ENCODE data around the gene NSA2. TPM values are rescaled to one million over a fixed set of nuclear protein-coding genes. Genes with fewer than 3 reads are reported as not detected.

Gene NSA2
- total and polyA plus RNA-seq, 2 of the 13 experiments (the other 11 are each of a cell fraction or from before 2014, with no cell fraction given): 33.0 to 101 TPM

DNA sequence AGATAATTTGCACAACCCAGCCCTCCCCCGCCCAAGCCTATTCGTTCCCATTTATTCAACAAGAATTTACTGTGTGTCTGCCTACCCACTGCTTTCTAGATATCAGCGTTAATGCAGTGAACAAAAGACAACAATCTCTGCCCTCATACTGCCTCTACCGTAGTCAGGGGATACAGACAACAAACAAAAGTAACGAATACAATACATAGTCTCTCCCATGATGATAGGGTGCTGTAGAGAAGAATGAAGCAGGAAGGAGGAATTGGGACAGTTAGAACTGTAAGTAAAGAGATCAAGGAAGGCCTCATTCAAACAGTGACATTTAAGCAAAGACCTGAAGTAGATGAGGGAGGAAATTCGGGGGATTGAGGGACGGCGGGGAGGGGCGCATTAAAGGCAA is 1.8 kb upstream of the NSA2 start:
- DNase-seq (ENCODE audit: low spot score): peak; percentile 48

DNA sequence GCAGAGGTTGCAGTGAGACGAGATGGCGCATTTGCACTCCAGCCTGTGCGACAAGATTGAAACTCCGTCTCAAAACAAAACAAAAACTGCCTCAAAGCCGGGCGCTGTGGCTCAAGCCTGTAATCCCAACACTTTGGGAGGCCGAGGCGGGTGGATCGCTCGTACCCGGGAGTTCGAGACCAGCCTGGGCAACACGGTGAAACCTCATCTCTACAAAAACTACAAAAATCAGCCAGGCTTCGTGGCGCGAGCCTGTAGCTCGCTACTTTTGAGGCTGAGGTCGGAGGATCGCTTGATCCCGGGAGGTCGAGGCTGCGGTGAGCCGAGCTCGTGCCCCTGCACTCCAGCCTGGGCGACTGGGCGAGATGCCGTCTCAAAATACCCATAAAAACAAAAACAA is 1.1 kb upstream of the NSA2 start:
- FAIRE-seq (no peak), ATAC-seq (no peak), DNase-seq (ENCODE audit: low spot score) (no peak)
- peaks cover 27% of the 10 kb centered on the region for H3K4me1 ChIP-seq (ENCODE audit: insufficient read depth, low read length)
- peaks cover 49% of the 10 kb centered on the region for H3K79me2 ChIP-seq (ENCODE audit: insufficient read depth, low read length)
- intact Hi-C loops (cut with micrococcal nuclease; ENCODE audit: unreplicated experiment): loop anchor here (5.0 kb wide), 1 partner anchor 151 kb away; no protein-coding TSS in a partner anchor
- no peaks in the 10 kb centered on the region for H4K20me1 ChIP-seq (ENCODE audit: insufficient read depth, low read length)
- no peak overlapping the region for H2AFZ ChIP-seq (ENCODE audit: low read length)
- peak overlapping the region; percentile 89 for H3K4me2 ChIP-seq (ENCODE audit: low read depth, low read length)
- peaks cover 0 to 39% of the 10 kb centered on the region in 2 experiments; a peak in 3 of 5 replicates for H3K36me3 ChIP-seq (replicated peaks in 1 of 2; ENCODE audit: control insufficient read depth in 1 of 2, insufficient read depth in 2 of 2, low read length in 2 of 2)
- WGBS (ENCODE audit: low lambda C conversion rate): 64% methylated on average over 26 of the region's 27 CpGs
- BruUV-seq (replicated peaks): no TSS peak
- H3K9me3 ChIP-seq (ENCODE audit: low read length): no peaks in the 10 kb centered on the region
- H3K27ac ChIP-seq (ENCODE audit: extremely low read length, insufficient read depth, low read length): peak overlapping the region; percentile 64
- H3K27me3 ChIP-seq (ENCODE audit: control insufficient read depth in 1 of 2, insufficient read depth in 2 of 2, low read length in 2 of 2): no peaks in the 10 kb centered on the region; a peak in 1 of 5 replicates
- in situ Hi-C loops (cut with HindIII; ENCODE audit: extremely low pct_ligation_motif_present, low pct_unique_long_range_greater_than_20kb): loop anchor here (5.0 kb wide), 1 partner anchor 151 kb away; no protein-coding TSS in a partner anchor
- H3K9ac ChIP-seq (ENCODE audit: insufficient read depth, low read depth, low read length): peak overlapping the region; percentile 83
- POLR2A ChIA-PET: interaction anchor here (1.5 kb wide), 1 partner anchor 110 kb away, joined by 3 read pairs; no protein-coding TSS in a partner anchor
- H3K4me3 ChIP-seq (replicated peaks in 1 of 3; ENCODE audit: insufficient read depth in 1 of 3, low read depth in 2 of 3, low read length in 3 of 3): peak overlapping the region; percentile 87 to 94 (median 93)
- CTCF ChIA-PET (ENCODE audit: low intra/inter-chr PET ratio, low total read pairs): interaction anchor here (4.0 kb wide), 1 partner anchor 153 kb away, joined by 14 read pairs; no protein-coding TSS in a partner anchor
- TF ChIP-seq ZNF251 (CRISPR knock-in tag; IDR thresholded peaks at IDR 0.05) (no peak), ZNF652 (CRISPR knock-in tag; IDR thresholded peaks at IDR 0.05; ENCODE audit: borderline replicate concordance, low read depth) (no peak), HIVEP1 (CRISPR knock-in tag; IDR thresholded peaks at IDR 0.05) (no peak)
- TF ChIP-seq, protein P1, sequence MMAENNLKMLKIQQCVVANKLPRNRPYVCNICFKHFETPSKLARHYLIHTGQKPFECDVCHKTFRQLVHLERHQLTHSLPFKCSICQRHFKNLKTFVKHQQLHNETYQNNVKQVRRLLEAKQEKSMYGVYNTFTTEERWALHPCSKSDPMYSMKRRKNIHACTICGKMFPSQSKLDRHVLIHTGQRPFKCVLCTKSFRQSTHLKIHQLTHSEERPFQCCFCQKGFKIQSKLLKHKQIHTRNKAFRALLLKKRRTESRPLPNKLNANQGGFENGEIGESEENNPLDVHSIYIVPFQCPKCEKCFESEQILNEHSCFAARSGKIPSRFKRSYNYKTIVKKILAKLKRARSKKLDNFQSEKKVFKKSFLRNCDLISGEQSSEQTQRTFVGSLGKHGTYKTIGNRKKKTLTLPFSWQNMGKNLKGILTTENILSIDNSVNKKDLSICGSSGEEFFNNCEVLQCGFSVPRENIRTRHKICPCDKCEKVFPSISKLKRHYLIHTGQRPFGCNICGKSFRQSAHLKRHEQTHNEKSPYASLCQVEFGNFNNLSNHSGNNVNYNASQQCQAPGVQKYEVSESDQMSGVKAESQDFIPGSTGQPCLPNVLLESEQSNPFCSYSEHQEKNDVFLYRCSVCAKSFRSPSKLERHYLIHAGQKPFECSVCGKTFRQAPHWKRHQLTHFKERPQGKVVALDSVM (CRISPR knock-in tag; IDR thresholded peaks at IDR 0.05): 0 out of 2 replicates have a peak, but pooled peaks have one; percentile 13
- TF ChIP-seq, protein P2, sequence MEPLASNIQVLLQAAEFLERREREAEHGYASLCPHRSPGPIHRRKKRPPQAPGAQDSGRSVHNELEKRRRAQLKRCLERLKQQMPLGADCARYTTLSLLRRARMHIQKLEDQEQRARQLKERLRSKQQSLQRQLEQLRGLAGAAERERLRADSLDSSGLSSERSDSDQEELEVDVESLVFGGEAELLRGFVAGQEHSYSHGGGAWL (CRISPR knock-in tag; IDR thresholded peaks at IDR 0.05): no peak

More for the DNA sequence above, 1.8 kb upstream of the NSA2 start:
- Histone ChIP-seq H3K4me1 (ENCODE audit: insufficient read depth, low read length) (peaks cover 27% of the 10 kb centered on the region), H3K27ac (ENCODE audit: extremely low read length, insufficient read depth, low read length) (peak overlapping the region; percentile 64), H3K27me3 (ENCODE audit: control insufficient read depth in 1 of 2, insufficient read depth in 2 of 2, low read length in 2 of 2) (no peaks in the 10 kb centered on the region; a peak in 1 of 5 replicates), H3K79me2 (ENCODE audit: insufficient read depth, low read length) (peaks cover 49% of the 10 kb centered on the region), H3K36me3 (replicated peaks in 1 of 2; ENCODE audit: control insufficient read depth in 1 of 2, insufficient read depth in 2 of 2, low read length in 2 of 2) (peaks cover 3 to 33% of the 10 kb centered on the region in 2 experiments; a peak in 4 of 5 replicates), H2AFZ (ENCODE audit: low read length) (no peak overlapping the region), H3K9ac (ENCODE audit: insufficient read depth, low read depth, low read length) (peak overlapping the region; percentile 83), H3K9me3 (ENCODE audit: low read length) (no peaks in the 10 kb centered on the region), H4K20me1 (ENCODE audit: insufficient read depth, low read length) (no peaks in the 10 kb centered on the region), H3K4me2 (ENCODE audit: low read depth, low read length) (peak overlapping the region; percentile 89), H3K4me3 (replicated peaks in 1 of 3; ENCODE audit: insufficient read depth in 1 of 3, low read depth in 2 of 3, low read length in 3 of 3) (peak overlapping the region in 1 of 3 experiments; percentile 16; a peak in 1 of 6 replicates)
- CTCF ChIA-PET (ENCODE audit: low intra/inter-chr PET ratio, low total read pairs): interaction anchor here (4.0 kb wide), 1 partner anchor 154 kb away, joined by 14 read pairs; no protein-coding TSS in a partner anchor
- POLR2A ChIA-PET: no interaction called here
- in situ Hi-C loops (cut with HindIII; ENCODE audit: extremely low pct_ligation_motif_present, low pct_unique_long_range_greater_than_20kb) (loop anchor here (5.0 kb wide), 1 partner anchor 152 kb away; no protein-coding TSS in a partner anchor), intact Hi-C loops (cut with micrococcal nuclease; ENCODE audit: unreplicated experiment) (loop anchor here (5.0 kb wide), 1 partner anchor 152 kb away; no protein-coding TSS in a partner anchor)
- FAIRE-seq (no peak), ATAC-seq (peak; percentile 6)
- 76% methylated on average over 9 of the region's 9 CpGs for WGBS (ENCODE audit: low lambda C conversion rate)
- TF ChIP-seq NFIB (CRISPR knock-in tag; IDR thresholded peaks at IDR 0.05; ENCODE audit: borderline replicate concordance): no peak
- TF ChIP-seq ZMYM2 (CRISPR knock-in tag; IDR thresholded peaks at IDR 0.05): no peak
- no peak for TF ChIP-seq RBM39 (IDR thresholded peaks at IDR 0.05; ENCODE audit: low read depth, low read length, poor library complexity, severe bottlenecking)
- TF ChIP-seq, protein P3, sequence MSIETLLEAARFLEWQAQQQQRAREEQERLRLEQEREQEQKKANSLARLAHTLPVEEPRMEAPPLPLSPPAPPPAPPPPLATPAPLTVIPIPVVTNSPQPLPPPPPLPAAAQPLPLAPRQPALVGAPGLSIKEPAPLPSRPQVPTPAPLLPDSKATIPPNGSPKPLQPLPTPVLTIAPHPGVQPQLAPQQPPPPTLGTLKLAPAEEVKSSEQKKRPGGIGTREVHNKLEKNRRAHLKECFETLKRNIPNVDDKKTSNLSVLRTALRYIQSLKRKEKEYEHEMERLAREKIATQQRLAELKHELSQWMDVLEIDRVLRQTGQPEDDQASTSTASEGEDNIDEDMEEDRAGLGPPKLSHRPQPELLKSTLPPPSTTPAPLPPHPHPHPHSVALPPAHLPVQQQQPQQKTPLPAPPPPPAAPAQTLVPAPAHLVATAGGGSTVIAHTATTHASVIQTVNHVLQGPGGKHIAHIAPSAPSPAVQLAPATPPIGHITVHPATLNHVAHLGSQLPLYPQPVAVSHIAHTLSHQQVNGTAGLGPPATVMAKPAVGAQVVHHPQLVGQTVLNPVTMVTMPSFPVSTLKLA (IDR thresholded peaks at IDR 0.05): no peak
- TF ChIP-seq RFX1 (IDR thresholded peaks at IDR 0.05): peak; percentile 15; the same call in 1 of the 2 replicates
- BruUV-seq (replicated peaks): no TSS peak
